Measurements from ENCODE around the gene ENDOV. TPM values are rescaled to one million over a fixed set of nuclear protein-coding genes. Genes with fewer than 3 reads are reported as not detected.

The ENDOV gene
- total and polyA plus RNA-seq, 8 donors = 2.3 to 122 (median 13.2) TPM

- H3K36me3 ChIP-seq = peaks cover 48 to 69% (median 69%) of the 10 kb centered on the region in 4 donors
- no peaks in the 10 kb centered on the region for H3K9me3 ChIP-seq
- 75 to 89% (median 87%) methylated on average over 4 of the region's 4 CpGs for WGBS, 5 donors
- H3K4me3 ChIP-seq = no peak overlapping the region
- intact Hi-C loops (cut with DNase I; ENCODE audit: low total_unique reads) = no loop called here
- no peak for TF ChIP-seq POLR2AphosphoS5 (IDR thresholded peaks at IDR 0.05)
- TF ChIP-seq POLR2A (IDR thresholded peaks at IDR 0.05) = no peak
- no peak for TF ChIP-seq CTCF (IDR thresholded peaks at IDR 0.05)
- no peak for TF ChIP-seq EP300 (IDR thresholded peaks at IDR 0.05)
- peak overlapping the region in 1 of 5 donors; percentile 10 for H3K27ac ChIP-seq
- H3K27me3 ChIP-seq = no peaks in the 10 kb centered on the region
- no peak for DNase-seq
- peaks cover 0 to 3% (median 0%) of the 10 kb centered on the region in 4 donors for H3K4me1 ChIP-seq
Observed at GRCh38 chr17:80393961-80394360, 21.0 kb upstream of the ENDOV start.

GRCh38 chr17:80394629-80395216 lies 20.2 kb upstream of the ENDOV start:
- 68 to 83% (median 74%) methylated on average over 8 to 11 of the region's 11 CpGs for WGBS, 5 donors
- Histone ChIP-seq H3K4me1 (peaks cover 0 to 3% (median 0%) of the 10 kb centered on the region in 4 donors), H3K4me3 (no peak overlapping the region), H3K27ac (no peak overlapping the region), H3K27me3 (no peaks in the 10 kb centered on the region), H3K9me3 (no peaks in the 10 kb centered on the region), H3K36me3 (peaks cover 41 to 62% (median 62%) of the 10 kb centered on the region in 4 donors)
- intact Hi-C loops (cut with DNase I; ENCODE audit: low total_unique reads) = no loop called here
- DNase-seq = no peak
- no peak for TF ChIP-seq POLR2AphosphoS5 (IDR thresholded peaks at IDR 0.05)
- no peak for TF ChIP-seq POLR2A (IDR thresholded peaks at IDR 0.05)
- TF ChIP-seq CTCF (IDR thresholded peaks at IDR 0.05) = no peak
- no peak for TF ChIP-seq EP300 (IDR thresholded peaks at IDR 0.05)

- 79 to 91% (median 85%) methylated on average over 15 of the region's 15 CpGs for WGBS, 5 donors
- no peak overlapping the region for H3K4me3 ChIP-seq
- intact Hi-C loops (cut with DNase I; ENCODE audit: low total_unique reads) = no loop called here
- no peak for TF ChIP-seq POLR2AphosphoS5 (IDR thresholded peaks at IDR 0.05)
- TF ChIP-seq CTCF (IDR thresholded peaks at IDR 0.05) = no peak
- TF ChIP-seq POLR2A (IDR thresholded peaks at IDR 0.05) = no peak
- no peaks in the 10 kb centered on the region for H3K27me3 ChIP-seq
- no peak overlapping the region for H3K27ac ChIP-seq
- no peaks in the 10 kb centered on the region for H3K9me3 ChIP-seq
- DNase-seq = no peak
- peaks cover 0 to 3% (median 0%) of the 10 kb centered on the region in 4 donors for H3K4me1 ChIP-seq
- peaks cover 32 to 53% (median 53%) of the 10 kb centered on the region in 4 donors for H3K36me3 ChIP-seq
Observed at GRCh38 chr17:80395402-80396151, 19.4 kb upstream of the ENDOV start.

GRCh38 chr17:80396157-80397033 lies 18.6 kb upstream of the ENDOV start:
- peaks cover 0 to 3% (median 0%) of the 10 kb centered on the region in 4 donors for H3K4me1 ChIP-seq
- H3K4me3 ChIP-seq = no peak overlapping the region
- DNase-seq = no peak
- TF ChIP-seq POLR2AphosphoS5 (IDR thresholded peaks at IDR 0.05) (no peak), EP300 (IDR thresholded peaks at IDR 0.05) (no peak), CTCF (IDR thresholded peaks at IDR 0.05) (no peak), POLR2A (IDR thresholded peaks at IDR 0.05) (no peak)
- intact Hi-C loops (cut with DNase I; ENCODE audit: low total_unique reads) = no loop called here
- no peaks in the 10 kb centered on the region for H3K9me3 ChIP-seq
- H3K36me3 ChIP-seq = peaks cover 24 to 45% (median 45%) of the 10 kb centered on the region in 4 donors
- WGBS, 5 donors = 59 to 70% (median 66%) methylated on average over 9 of the region's 9 CpGs
- no peak overlapping the region for H3K27ac ChIP-seq
- H3K27me3 ChIP-seq = no peaks in the 10 kb centered on the region

Data from stomach (tissue), 9 donors.